HG03196 (cell line): ENCODE measurements around the gene CAPN9.

Experiments used
- ATAC-seq: cut with Tn5 transposase; IDR thresholded peaks from one replicate; pipeline ENCODE4 v1.9.1; 2021; ENCODE audit not compliant: unreplicated experiment

The CAPN9 gene

GRCh38 chr1:230794871-230795605 is 47.9 kb downstream of the CAPN9 start:
- ATAC-seq = no peak

DNA sequence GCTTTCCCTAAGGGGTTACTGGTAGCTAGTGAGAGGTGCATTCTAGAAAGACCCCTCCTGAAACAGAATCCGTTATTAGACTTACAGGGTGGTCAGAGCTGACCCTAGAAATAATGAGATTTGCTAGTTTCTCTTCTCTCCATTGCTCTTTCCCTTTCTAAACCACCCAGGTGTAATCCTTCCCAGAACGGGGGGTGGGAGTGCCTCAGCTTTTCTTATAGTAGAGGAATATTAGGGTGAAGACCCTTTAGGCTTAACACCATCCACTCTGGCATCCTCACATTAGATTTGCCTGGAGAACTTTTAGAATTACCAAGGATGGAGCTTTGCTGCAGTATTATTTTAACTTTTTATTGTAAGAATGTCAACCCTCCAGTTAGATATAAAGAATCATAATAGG is 49.4 kb downstream of the CAPN9 start:
- no peak for ATAC-seq

DNA sequence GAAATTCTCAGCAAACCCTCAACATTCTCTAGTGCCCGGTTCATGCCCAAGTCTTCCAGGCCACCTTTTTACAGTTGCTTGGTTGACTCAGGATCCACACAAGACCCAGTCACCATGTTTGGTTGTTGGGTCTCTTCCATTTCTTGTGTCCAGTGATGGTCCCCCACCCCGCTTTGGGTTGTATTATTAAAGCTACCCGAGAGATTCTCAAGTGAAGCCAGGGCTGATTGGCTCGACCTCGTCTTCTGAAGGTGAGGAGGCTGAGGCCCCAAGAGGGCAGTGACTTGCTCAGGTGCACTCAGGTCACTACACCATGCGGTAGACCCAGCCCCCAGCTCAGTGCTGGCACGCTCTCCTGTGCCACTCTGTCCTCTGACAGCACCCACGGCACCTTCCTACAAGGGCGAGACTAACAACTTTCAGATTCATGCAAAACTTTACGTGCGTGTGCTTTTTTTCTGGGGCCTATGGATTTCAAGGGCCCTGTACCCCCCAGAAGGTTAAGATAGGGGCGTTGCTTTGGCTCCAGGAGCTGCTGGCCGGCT is 50.3 kb downstream of the CAPN9 start:
- ATAC-seq = no peak

GRCh38 chr1:230797942-230798365 is 50.8 kb downstream of the CAPN9 start:
- no peak for ATAC-seq

- ATAC-seq = no peak
Observed at GRCh38 chr1:230798491-230798890, 51.3 kb downstream of the CAPN9 start.

- no peak for ATAC-seq
Observed at GRCh38 chr1:230800891-230801840, 54.0 kb downstream of the CAPN9 start.

- no peak for ATAC-seq
Observed at GRCh38 chr1:230804396-230804795, 57.2 kb downstream of the CAPN9 start.

DNA sequence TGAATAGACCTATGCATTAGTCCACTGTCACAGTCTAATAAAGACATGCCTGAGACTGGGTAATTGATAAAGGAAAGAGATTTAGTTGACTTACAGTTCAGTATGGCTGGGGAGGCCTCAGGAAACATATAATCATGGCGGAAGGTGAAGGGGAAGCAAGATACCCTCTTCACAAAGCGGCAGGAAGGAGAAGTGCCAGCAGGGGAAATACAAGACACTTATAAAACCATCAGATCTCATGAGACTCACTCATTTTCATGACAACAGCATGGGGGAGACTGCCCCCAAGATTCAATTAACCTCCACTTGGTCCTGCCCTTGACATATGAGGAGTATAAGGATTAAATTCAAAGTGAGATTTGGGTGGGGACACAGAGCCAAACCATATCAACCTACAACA is 59.4 kb downstream of the CAPN9 start:
- ATAC-seq = no peak

GRCh38 chr1:230807029-230807428 is 59.8 kb downstream of the CAPN9 start:
- no peak for ATAC-seq

GRCh38 chr1:230807561-230808280 is 60.5 kb downstream of the CAPN9 start:
- ATAC-seq = no peak

DNA sequence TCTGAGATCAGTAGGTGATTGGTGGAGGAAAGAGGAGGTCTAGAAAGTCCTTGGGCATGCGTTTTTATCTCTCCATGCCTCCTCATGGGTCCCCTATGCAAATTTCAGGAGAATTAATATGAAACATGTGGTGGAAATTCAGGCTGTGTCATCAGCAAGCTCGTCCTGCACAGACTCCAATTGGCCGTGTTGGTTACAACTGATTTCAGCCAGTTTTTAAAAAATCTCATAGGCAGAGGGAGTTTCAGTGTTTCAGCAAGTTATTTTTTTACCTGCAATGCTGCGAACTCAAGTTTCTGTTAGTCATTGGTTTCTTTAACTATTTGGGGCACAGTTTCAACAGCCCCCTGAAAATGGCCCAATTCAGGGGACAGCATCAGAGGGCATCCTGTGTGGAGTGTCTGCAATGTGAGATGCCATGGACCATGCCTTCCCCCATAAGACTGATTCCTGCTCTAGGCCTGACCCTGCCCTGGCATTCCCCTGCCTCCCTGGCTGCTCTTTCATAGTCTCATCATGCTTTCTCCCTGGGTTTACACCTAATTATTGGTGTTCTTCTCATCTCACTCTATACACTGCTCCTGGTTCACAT is 61.2 kb downstream of the CAPN9 start:
- ATAC-seq = no peak

GRCh38 chr1:230809256-230809990 is 62.2 kb downstream of the CAPN9 start:
- ATAC-seq = no peak

DNA sequence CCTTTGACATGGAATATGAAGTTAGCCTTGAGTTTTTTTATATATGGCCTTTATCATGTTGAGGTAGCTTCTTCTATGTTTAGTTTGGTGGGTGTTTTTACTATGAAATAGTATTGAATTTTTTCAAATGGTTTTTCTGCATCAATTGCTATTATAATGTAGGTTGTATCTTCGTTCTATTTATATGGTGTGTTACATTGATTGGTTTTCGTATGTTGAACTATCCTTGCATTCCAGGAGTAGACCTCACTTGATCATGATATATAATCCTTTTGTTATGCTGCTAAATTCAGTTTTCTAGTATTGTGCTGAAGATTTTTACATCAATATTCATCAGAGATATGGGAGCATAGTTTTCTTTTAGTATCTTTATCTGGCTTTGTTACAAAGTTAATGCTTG is 65.4 kb downstream of the CAPN9 start:
- ATAC-seq = no peak

DNA sequence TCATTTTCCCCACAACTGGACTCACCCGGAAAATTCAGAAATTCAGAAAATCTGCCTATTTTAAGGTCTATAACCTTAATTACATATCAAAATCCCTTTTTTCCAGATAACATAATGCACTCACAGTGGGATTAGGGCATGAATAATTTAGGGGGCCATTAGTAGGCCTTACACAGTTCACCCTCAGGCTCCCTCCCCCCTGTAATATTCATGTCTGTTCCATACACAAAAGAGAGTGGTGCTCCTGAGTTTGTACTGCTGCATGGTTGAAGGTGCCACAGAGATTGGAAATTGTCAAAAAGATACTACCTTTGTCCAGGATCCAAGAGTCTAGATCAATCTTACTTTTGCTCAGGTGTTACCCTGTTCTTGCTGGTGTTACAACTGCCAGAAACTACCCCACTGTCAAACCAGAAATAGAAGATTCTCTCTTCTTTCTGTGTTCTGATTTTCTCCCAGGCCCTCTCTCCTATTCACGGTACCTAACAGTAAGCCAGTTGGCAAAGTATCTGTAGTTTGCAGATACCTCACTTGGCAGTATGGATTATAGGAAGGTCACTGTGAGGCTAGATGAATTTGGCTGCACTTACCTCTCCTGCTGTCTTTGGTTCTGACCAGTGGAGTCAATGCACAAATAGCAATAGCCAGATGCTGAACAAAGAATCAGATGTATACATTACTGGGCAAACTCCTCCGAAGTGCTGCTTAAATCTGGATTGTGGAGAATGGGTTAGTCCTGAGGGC is 67.9 kb downstream of the CAPN9 start:
- no peak for ATAC-seq

GRCh38 chr1:230816018-230816417 is 68.8 kb downstream of the CAPN9 start:
- ATAC-seq = no peak

DNA sequence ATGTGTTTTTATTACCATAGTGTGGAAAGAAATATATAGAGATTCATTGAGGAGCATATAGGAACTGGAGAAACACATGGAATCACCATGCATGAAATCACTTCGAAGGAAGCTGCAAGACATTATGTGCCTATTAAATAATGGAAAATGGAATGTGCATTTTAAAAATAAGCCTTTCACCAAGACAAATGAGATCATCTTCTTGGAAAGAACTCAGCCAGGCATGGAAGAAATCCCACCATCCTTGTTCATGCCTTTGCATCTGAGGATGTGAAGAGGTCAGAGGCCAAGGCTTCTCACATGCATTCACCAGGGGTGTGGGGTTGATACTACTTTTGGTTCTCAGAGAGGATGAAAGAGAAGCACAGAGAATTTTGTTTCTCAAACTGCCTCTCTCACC is 71.2 kb downstream of the CAPN9 start:
- no peak for ATAC-seq

DNA sequence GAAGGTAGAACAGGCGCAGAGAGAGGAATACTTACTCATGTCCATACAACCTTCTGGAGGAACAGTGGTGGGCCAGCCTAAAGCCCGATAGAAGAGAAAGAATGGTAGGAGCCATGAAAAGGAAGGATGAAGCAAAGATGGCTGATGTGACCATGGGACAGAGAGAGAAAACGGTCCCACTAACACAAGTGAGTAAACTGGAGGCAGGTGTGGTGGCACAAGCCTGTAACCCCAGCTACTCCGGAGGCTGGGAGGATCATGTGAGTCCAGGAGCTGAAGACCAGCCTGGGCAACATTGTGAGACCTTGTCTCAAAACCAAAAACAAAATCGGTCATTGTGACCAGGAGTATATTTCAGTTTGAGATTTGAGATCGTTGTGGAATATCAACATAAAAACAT is 71.7 kb downstream of the CAPN9 start:
- no peak for ATAC-seq

DNA sequence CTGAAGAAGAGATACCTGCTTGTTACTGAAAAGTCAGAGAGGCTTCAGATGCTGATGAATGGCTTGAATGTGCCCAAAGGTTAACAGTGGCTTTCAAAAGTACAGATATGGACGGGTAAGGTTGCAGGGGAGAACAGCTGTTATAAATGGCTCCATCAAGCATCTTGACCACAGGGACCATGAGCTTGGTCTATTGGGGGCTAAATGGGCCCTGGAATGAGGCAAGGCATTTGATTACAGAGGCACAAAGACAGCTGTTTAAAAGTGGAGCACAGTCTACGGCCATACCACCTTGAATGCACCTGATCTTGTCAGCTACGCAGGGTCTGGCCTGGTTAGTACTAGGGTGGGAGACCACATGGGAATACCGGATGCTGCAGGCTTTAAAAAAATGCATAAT is 72.8 kb downstream of the CAPN9 start:
- no peak for ATAC-seq

GRCh38 chr1:230820568-230820967 is 73.4 kb downstream of the CAPN9 start:
- no peak for ATAC-seq
